ENCODE data around the gene FARP1. TPM values are rescaled to one million over a fixed set of nuclear protein-coding genes. Genes with fewer than 3 reads are reported as not detected.

The FARP1 gene
- total and polyA plus RNA-seq, 2 of the 8 experiments (the other 6 are each of a cell fraction or from before 2014, with no cell fraction given), result 24.7 to 104 TPM

- no peak for TF ChIP-seq JUN (IDR thresholded peaks at IDR 0.05; ENCODE audit: low read depth, low read length)
- no peak for TF ChIP-seq YY1 (IDR thresholded peaks at IDR 0.05; ENCODE audit: low read depth, low read length)
- no peak for TF ChIP-seq GTF2F1 (IDR thresholded peaks at IDR 0.05; ENCODE audit: borderline replicate concordance, low read depth, low read length)
- TF ChIP-seq KDM5A (IDR thresholded peaks at IDR 0.05; ENCODE audit: low read length), result no peak
- TF ChIP-seq SIX5 (IDR thresholded peaks at IDR 0.05; ENCODE audit: low read depth, low read length), result no peak
- TF ChIP-seq CREB1 (IDR thresholded peaks at IDR 0.05), result no peak
Measured at GRCh38 chr13:98222081-98222554, 79.2 kb downstream of the FARP1 start (continued).

Measured in H1 (cell line).